Panc1 (cell line): ENCODE results near the gene PEX1.
"Not testable (repeated sequence)": the region's sequence is repeated elsewhere in the genome, so short reads cannot be mapped to it uniquely, and the experiment has no call there.

Experiments used
- CTCF ChIP-seq: fragments of 450-650 bp; IDR thresholded peaks from 2 replicates; pipeline ENCODE4 v1.5.1; 2017; ENCODE audit warnings: mild to moderate bottlenecking
- POLR2AphosphoS5 ChIP-seq: IDR thresholded peaks from 2 replicates; pipeline ENCODE4 v1.6.1; 2012; ENCODE audit warnings: mild to moderate bottlenecking, low read depth, low read length, moderate library complexity
- REST ChIP-seq, 2 experiments: IDR thresholded peaks; 2 replicates each; pipeline ENCODE4 v1.6.1; 2011 to 2012; ENCODE audit warnings: low read depth in 2 of 2, control low read depth in 1 of 2, low read length in 1 of 2, mild to moderate bottlenecking in 1 of 2, moderate library complexity in 1 of 2; ENCODE audit not compliant: insufficient read depth in 1 of 2
- SIN3A ChIP-seq: IDR thresholded peaks from 2 replicates; pipeline ENCODE4 v1.6.1; 2012; ENCODE audit warnings: low read depth, mild to moderate bottlenecking, low read length, moderate library complexity, borderline replicate concordance; ENCODE audit not compliant: insufficient read depth

- not testable (repeated sequence) for TF ChIP-seq CTCF; REST (IDR thresholded peaks at IDR 0.05; ENCODE audit: insufficient read depth in 1 of 2, low read depth in 2 of 2, low read length in 1 of 2); SIN3A; POLR2AphosphoS5
Measured at GRCh38 chr7:92475261-92475770, 53.0 kb downstream of the PEX1 start.
